Pulmonary artery endothelial cell (primary cell): ENCODE results near the gene EME2. TPM values are rescaled to one million over a fixed set of nuclear protein-coding genes. Genes with fewer than 3 reads are reported as not detected.

ENCODE experiments used
- DNase-seq: peaks from one replicate; pipeline ENCODE4 v3.0.0-alpha.2; 2011; ENCODE audit warnings: low read depth, low spot score
- total RNA-seq: library from RNA; depleted of rRNA; stranded (reverse); fragments of >200 nt; gene quantifications from 2 replicates; pipeline ENCODE4 v1.2.3, GENCODE V29; 2014

Gene EME2
- total RNA-seq, 1 donor from 2014 or later = 5.9 TPM

- DNase-seq = no peak
Observed at GRCh38 chr16:1766701-1767100, 5.9 kb upstream of the EME2 start.

- no peak for DNase-seq
Observed at GRCh38 chr16:1767116-1767994, 5.3 kb upstream of the EME2 start.

- DNase-seq = no peak
Observed at GRCh38 chr16:1768061-1768766, 4.4 kb upstream of the EME2 start.

- DNase-seq = no peak
Observed at GRCh38 chr16:1768767-1769401, 3.7 kb upstream of the EME2 start.

GRCh38 chr16:1769402-1770300 lies 3.0 kb upstream of the EME2 start:
- DNase-seq = no peak

GRCh38 chr16:1770328-1771187 lies 2.1 kb upstream of the EME2 start:
- no peak for DNase-seq

- no peak for DNase-seq
Observed at GRCh38 chr16:1771188-1771863, 1.3 kb upstream of the EME2 start, which contains the start of gene NME3. TSS of gene NME3 (minus strand) at chr16:1771543. CDS start at chr16:1771534, 9 bp downstream.

- DNase-seq = no peak
Observed at GRCh38 chr16:1771864-1772361, 697 bp upstream of the EME2 start.

GRCh38 chr16:1772908-1773702 lies 495 bp downstream of the EME2 start, which contains the start of gene MRPS34:
TSS of gene MRPS34 (minus strand) at chr16:1773134. CDS start at chr16:1773119, 15 bp downstream.
- peak; percentile 44 for DNase-seq

- DNase-seq = no peak
Observed at GRCh38 chr16:1773703-1774447, 1.3 kb downstream of the EME2 start.

- DNase-seq = no peak
Observed at GRCh38 chr16:1774448-1774780, 1.8 kb downstream of the EME2 start.

GRCh38 chr16:1775006-1775845 lies 2.6 kb downstream of the EME2 start:
- no peak for DNase-seq

- DNase-seq = no peak
Observed at GRCh38 chr16:1775846-1776671, 3.4 kb downstream of the EME2 start.

GRCh38 chr16:1776672-1776955 lies 4.0 kb downstream of the EME2 start:
- DNase-seq = no peak

GRCh38 chr16:1776991-1777374 lies 4.4 kb downstream of the EME2 start:
- no peak for DNase-seq
